ENCODE data around the gene CFAP74.

Gene CFAP74, protein sequence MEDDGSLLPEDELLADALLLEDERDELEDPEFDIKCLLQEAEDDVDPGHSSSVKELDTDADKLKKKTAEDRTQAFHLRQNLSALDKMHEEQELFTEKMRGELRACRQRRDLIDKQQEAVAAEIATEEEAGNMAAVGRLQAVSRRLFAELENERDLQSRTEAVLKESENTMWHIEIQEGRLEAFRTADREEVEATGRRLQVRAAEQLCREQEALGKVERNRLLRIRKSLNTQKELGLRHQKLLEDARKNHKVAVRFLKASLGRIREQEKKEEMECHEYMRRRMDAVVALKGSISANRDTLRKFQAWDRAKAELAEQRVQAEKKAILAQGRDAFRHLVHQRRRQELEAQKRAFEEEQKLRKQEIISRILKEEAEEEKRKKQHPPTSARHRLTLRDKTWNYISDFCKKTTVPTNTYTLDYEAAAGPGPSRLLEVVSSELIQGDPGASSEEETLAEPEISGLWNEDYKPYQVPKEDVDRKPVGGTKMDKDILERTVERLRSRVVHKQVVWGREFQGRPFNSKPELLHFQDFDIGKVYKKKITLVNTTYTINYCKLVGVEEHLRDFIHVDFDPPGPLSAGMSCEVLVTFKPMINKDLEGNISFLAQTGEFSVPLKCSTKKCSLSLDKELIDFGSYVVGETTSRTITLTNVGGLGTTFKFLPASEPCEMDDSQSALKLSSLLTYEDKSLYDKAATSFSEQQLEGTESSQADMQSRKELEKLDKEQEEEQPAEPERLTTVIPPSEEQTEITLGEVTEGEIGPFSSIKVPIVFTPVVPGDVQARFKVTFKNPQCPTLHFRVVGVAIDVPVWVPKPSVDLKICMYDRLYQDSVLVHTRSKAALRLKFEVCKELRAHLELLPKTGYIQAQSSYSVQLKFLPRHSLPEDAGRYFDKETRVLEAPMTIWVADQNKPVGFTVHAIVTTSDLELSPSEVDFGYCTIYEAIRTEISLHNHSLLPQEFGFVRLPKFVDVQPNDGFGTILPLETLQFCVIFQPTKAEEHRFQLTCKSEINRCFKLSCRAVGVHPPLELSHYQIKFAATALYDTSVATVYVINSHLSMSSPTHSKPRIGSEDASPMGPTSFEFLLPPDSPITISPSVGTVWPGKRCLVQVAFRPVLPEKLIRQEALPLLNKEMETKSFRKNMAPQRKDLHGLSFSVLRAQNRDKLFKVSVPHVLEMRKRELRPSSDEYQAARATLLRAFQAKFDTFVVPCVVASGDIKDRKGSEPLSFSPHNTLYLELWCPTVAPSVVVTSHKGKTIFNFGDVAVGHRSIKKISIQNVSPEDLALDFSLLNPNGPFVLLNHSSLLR (N-terminal part only)

DNA sequence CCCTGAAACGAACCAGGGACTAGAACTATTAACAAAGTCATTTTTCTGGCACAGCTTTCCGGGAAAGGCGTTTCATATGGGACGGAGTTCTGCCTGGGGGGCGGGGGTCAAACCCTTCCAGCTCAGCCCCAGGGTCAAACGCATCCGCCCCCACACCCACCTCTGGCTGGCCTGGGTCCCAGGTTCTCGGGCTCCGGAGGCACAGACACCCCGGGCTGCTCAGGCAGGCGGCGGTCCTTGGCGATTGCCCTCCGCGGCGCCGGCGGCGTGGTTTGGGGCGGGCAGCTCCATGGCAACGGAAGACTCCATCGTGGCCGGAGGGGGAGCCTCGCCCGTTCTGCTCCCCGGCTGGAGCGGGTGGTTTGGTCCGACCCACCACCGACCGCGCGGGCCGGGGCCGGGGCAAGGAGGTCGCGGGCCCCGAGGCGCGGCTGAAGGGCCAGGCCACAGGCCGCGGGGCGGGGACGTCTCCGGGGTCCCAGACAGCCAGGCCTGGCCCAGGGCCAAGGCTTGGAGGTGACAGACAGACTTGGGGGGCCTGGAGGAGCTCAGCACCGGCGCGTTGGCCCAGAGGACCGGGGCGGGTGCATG is at the start of gene CFAP74:
Gene CFAP74 (minus strand): TSS at position 246 of the 591 bp plus-strand sequence. CDS start 12,830 bp downstream, outside the sequence.
- peak; percentile 77 for DNase-seq

DNA sequence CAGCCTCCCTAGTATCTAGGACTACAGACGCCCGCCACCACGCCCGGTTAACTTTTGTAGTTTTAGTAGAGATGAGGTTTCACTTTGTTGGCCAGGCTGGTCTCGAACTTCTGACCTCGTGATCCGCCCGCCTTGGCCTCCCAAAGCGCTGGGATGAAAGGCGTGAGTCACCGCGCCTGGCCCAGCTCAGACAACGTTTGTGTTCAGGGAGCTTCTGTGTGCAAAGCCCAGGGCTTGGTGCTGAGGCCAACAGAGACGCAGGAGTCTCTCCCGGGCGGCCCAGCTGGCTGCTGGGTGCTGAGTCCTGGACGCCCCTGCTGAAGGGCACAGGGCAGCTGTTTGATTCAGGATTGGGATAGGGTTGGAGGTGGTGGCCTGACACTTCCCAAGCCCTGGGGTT is 49.6 kb upstream of the CFAP74 start:
- no peak for DNase-seq

DNA sequence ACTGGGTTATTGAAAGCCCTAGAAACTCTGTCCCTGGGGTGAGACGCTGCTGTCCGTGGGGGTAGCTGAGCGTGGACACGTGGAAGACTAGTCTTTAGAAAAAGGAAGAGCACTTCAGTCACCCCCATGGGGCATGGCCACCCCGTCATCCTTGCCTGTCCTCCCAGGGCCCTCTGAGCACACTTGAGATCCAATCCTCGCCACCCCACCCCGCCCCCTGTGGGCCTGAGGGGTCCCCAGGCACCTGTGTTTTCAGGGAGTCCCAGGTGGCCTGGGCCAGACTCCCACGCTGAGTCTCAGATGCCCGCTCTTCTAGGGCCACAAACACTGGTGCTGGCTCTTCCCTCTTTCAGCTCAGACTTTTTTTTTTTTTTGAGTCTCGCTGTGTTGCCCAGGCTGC is 49.2 kb upstream of the CFAP74 start:
- DNase-seq, result no peak

DNA sequence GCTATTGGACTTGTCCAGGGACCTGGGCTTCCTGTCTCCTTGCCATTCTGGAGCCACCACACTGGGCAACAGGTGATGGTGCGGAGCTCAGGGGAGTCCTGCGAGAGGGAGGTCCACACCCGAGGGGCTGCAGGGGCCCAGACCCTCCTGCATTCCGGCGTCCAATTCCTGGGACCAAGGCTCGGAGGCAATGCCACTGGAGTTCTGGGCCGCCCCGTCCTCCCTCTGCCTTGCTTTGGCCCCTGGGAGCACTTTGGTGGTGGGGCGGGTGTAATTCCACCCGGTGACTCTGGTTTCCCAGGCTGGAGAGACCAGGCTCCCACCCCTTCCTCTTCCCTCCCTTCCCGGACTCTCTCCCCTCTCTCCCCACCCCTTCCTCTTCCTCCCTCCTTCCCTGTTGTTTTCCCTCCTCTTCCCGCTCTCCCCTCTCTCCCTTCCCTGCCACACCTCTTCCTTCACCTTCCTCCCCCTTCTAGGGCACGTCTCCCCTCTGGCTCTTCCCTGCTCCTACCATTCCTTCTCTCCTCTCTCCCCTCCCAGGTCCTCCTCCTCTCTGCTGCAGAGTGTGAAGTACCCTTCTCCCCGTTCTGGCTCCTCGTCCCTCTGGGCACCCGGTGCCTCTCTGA is 48.6 kb upstream of the CFAP74 start:
- no peak for DNase-seq

DNA sequence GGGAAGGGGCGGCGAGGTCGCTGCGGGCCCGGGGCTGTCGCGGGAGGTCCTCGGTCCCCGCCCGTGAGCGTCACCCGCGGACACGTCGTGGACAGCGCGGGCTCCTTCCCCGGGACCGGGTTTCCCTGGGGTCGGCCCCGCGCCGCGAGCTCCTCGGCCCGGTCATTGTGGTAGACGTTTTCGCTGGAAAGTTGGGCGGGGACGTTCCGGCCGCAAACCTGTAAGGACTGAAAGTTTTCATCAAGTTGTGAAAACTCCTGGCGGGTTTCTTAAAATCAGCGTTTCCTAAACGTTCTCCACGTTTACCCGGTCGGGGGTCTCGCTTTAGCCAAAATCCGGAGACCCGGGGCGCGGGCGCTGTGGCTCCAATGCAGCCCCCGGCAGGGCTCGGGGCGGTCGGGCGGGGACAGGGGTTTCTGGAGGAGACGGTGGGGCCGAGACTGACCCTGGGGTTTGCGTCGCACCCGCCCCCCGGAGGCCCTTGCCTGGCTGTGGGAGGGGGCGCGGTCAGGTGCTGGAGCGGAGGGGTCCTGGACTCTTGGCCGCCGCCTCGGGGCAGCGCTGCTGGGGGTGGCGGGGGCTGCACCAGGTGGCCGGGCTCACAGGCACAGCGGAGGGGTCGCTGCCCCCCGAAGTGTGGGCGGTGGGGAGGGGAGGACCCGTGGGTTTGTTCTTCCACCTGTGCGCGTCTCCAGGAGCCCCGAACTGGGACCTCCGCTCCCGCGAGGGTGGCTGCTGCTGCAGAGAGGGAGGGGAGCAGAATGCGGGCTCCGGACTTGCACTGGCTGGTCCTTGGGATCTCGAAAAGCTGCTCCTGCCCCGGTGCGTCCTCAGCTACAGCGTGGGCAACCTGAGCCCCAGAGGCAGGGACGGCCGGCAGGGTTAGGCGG is 47.5 kb upstream of the CFAP74 start:
- DNase-seq, result no peak

DNA sequence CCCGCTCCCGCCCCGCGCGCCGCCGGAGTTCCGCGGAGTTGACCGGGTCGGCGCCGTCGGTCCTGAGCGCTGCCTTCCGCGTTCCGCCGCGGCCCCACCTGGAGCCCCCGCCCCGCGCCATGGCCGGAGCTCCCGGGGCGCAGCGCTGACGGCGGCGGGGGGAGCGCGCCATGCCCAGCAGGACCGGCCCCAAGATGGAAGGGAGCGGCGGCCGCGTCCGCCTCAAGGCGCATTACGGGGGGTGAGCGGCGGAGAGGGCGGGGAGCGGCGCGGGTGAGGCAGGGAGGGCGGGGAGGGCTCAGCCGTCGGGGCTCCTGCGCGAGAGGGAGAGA is 46.8 kb upstream of the CFAP74 start:
- DNase-seq, result no peak

DNA sequence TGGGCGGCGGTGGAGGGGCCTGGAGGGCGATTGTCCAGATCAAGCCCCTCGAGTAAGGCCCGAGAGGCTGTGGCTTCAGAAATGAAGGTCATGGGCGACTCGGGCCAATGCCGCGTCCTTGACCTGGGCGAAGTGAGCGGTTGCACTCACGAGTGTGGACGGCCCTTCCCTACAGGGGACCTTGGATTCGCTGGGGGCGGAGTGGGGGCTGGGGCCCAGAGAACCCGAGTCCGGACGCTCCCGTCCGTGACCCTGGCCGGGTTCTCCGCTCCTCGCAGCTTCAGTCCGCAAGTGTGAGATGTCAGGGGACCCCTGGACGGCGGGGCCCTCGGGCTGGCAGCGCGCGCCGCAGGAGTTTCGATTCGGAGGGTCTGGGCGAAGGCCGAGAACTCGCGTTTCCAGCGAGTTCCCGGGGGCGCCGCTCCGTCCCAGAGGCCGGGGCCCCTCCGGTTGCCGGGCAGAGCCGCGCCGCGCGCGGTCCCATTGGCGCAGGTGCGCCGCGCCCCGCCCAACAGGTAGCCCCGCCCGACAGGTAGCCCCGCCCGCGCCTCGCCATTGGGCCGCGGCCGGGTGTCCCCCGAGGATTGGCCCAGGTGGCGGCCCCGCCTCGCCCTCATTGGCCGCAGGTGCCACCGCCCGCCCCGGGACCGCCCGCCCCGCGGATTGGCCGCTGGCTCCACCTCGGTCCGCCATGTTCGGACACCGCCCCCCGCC is 46.3 kb upstream of the CFAP74 start, which contains the start of gene PRKCZ:
Gene PRKCZ (plus strand): TSS at position 694 of the 714 bp plus-strand sequence. CDS start 220 bp downstream, outside the sequence.
- peak; percentile 93 for DNase-seq

DNA sequence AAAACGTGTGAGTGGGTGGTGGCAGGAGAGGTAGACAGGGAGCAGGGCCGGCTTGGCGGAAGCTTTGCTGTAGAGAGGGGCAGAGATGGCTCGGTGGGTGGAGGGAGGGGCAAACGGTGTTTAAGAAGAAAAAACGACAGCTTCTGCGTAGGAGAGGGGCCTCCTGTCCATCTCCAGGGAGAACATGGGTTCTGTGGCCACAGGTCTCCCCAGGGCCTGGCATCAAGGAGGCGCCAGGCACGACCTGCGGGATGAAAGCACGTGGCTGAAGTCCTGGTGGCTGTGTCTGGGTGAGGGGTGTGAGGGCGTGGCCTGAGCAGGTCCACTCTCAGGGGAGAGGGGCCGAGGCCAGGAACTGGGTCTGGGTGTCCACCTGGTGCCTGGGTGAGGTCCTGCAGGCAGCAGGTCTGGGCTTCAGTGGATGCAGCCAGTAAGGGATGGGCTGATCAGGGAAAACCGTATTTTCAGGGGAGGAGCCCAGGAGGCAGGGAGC is 45.7 kb upstream of the CFAP74 start:
- peak; percentile 17 for DNase-seq

DNA sequence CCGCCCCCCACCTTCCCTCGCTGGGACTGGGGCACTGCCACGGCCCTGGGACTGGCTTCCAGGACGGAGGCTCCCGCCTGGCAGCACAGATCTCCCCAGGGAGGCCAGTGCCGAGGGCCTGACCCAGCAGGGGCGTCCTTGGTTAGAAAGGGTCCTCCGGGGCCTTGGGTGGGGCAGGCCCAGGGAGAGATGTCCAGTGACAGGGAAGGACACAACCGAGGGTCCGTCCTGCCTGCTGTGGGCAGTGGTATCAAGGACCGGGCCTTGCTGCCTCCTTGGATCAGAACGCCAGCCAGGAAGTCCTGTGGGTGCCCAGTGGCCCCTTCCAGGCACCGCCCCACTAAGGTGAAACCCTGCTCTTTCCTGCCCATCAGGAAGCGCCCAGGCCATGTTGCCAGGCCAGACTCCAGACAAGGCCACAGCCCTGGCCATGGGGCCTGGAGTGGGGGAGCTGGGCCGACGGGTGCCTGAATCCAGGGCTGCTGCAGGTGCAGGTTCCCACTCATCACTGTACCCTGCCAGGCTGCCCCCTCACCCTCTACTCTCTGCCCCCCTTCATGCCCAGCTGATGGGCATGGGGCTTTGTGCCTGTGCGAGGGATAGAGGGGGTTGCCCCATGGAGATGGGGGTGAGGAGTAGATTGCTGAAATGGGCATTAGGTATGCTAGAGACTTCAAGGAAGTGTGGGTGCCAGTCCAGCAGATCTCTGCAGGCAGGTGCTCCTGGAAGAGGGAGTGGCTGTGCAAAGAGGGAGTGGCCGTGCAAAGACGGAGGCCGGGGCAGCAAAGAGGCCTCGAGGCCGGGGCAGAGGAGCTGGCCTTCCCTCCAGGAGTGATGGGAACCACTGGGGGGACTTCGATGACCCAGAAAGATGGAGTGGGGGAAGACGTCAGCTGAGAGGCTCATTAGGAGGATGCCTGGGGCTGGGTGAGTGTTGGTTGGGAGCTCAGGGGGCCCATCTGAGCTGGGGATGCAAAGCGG is 44.5 kb upstream of the CFAP74 start:
- no peak for DNase-seq

DNA sequence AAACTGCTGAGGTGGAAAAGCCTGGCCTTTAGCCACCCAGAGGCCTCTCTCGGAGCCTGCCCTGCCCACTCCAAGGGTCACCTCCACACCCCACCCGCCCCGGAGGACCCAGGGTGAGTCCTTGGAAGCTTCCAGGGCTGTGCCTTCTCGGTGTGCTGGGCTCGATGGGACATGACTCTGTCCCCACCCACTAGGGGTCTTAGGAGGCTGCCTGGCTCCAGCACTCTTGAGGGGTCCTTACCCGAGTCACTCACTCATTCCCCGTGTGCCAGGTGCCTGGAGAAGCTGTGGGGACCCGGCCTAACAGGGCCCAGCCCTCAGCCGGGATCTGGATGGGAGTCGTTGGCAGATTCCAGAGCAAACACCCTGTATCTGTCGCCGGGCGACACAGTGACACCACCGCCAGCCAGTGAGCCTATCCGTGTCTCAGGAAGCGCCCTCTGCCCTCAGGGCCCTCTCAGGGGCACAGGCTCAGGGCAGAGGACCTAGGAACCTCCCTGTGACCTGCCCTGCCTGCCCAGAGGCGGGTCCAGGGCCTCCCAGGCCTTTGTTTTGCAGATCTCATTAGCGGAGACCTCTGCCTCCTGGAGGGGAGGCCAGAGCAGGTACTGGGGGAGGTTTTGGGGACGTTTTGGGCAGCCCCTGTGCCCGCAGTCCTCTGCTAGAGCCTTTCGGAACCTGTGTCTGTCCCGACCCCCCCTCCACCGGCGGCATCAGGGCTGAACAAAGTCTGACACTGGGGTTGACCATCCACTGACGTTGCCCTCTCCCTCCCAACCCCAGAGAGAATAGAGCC is 43.6 kb upstream of the CFAP74 start:
- no peak for DNase-seq

DNA sequence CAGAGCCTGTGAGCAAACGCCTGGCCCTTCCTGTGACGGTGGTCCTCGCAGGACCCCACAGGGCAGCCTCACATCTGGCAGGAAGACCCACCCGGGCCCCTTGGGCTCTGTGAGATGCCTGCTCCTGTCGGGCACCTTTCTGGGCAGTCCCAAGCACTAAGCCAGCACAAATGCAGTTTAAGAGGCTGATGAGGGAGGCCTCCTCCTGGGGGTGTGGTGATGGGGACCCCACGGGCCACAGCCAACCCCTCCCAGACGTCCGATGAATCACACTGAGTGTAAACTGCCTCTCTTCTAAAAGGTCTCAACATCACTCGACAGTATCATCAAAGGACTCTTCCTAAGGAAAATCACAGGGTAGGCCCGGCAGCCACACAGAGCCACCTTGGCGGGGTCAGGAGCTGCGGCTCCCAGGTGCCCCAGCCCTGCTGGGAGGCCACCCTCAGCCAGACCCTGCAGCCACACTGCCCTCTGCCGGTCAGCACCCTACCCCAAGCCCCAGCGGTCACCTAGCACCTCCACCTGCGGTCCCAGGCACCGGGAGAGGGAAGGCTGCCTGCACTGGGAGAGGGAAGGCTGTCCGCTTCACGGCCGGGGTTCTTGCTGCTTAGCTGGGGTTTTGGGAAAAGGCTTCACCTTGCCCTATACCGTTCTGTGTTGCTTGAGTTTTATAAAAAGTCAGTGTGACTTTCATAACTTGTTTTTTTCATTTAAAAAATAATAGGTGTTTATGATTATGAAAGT is 42.8 kb upstream of the CFAP74 start:
- DNase-seq, result peak; percentile 39

DNA sequence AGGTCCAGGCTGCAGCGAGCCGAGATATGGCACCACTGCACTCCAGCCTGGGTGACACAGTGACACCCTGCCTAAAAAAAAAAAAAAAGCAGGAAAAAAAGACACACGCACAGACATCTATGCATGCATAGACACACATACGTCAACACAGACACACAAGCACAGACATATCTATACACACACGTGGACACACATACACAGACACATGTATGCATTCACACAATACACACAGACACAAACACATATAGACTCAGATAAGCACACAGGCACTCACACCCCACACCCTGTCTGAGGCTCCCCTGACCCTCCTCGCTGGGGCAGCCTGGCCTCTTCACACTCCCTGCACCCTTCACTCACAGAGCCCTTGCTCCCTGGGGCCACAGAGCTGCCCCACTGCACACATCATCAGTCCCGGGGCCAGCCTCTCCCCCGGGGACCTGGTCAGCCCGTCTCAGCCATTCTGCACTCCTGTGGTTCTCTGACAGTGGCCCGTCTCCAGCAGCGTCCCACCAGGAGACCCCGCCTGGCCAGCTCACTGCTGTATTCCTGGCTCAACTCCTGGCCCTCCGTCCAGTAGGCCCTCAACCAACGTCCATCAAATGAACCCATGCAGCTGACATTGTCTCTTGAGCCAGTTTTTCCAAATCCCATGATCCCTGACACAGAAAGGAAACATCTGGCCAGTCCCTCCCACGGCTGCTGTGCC is 42.0 kb upstream of the CFAP74 start:
- no peak for DNase-seq

DNA sequence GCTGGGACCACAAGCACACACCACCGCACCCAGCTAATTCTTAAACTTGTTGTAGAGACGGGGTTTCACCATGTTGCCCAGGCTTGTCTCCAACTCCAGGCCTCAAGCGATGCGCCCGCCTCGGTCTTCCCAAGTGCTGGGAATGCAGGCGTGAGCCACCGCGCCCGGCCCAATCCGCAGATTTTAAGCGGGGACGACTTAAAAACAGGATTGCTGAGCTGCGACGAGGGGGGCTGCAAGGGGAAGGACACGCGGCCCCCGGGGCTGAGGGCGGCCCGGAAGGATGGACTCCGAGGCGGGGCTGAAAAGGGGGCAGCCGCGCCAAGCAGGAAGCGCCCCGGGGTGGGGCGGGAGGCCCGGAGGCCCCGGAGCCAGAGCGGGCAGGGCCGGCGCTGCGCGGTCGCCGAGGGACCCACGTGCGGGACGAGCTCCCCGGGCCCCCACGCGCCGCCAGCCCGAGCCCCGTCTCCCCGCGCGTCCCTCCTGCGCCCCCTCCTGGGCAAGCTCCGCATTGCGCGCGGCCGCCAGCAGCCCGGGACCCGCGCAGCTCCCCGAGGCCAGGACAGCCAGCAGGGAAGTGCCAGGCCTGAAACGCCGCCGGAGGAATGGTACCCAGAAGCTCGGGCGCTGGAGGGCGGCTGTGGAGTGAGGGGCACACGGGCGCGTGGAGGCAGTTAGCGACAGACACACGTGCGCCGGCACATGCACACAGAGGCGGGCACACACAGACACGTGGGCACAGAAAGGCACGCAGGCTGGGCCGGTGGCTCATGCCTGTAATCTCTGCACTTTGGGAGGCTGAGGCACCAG is 41.1 kb upstream of the CFAP74 start:
- DNase-seq, result peak; percentile 45

DNA sequence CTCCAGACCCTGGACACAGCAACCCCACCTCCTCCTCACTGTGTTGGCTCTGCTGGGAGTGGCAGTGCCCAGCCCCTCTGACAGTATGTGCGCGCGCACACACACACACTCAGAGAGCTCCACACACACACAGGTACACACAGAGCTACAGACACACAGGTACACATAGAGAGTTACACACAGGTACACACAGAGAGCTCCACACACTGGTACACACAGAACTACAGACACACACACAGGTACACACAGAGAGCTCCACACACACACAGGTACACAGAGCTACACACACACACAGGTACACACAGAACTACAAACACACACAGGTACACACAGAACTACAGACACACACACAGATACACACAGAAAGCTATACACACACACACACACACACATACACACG is 40.3 kb upstream of the CFAP74 start:
- no peak for DNase-seq
